Neutrophil (primary cell): ENCODE measurements around the gene ZNF768.
A peak's percentile ranks its signal among the peaks of the same experiment; 100 is the strongest.

ENCODE experiments used
- H3K27ac ChIP-seq: fragments of 200-600 bp; sonication (generic); 2 replicates; pipeline ENCODE4 v1.5.1; 2016; ENCODE audit warnings: mild to moderate bottlenecking, moderate library complexity
- H3K27me3 ChIP-seq: fragments of 200-600 bp; sonication (generic); 2 replicates; pipeline ENCODE4 v1.6.0; 2016; ENCODE audit warnings: mild to moderate bottlenecking
- H3K36me3 ChIP-seq: fragments of 200-600 bp; sonication (generic); 2 replicates; pipeline ENCODE4 v1.5.1; 2017
- H3K4me1 ChIP-seq, 2 experiments: fragments of 200-600 bp in 1 of 2; sonication (generic) in 1 of 2; 1 replicate in 1 of 2; 2 replicates in 1 of 2; pipeline versions ENCODE4 v1.5.1 to v1.6.1; 2013 to 2016; ENCODE audit warnings: low read depth in 1 of 2, low read length in 1 of 2, mild to moderate bottlenecking in 1 of 2, moderate library complexity in 1 of 2; ENCODE audit not compliant: control insufficient read depth in 1 of 2, insufficient read depth in 1 of 2
- H3K4me3 ChIP-seq, 2 experiments: fragments of 200-600 bp in 1 of 2; sonication (generic) in 1 of 2; 1 replicate in 1 of 2; 2 replicates in 1 of 2; pipeline ENCODE4 v1.5.1; 2013 to 2016; ENCODE audit warnings: low read depth in 1 of 2, low read length in 1 of 2, mild to moderate bottlenecking in 1 of 2, moderate library complexity in 1 of 2
- H3K9me3 ChIP-seq: fragments of 200-600 bp; sonication (generic); 2 replicates; pipeline ENCODE4 v1.5.1; 2016
- CTCF ChIP-seq: fragments of 200-600 bp; sonication (generic); IDR thresholded peaks from 2 replicates; pipeline ENCODE4 v1.5.1; 2016; ENCODE audit warnings: antibody characterized with exemption

Gene ZNF768

GRCh38 chr16:30521873-30522641 lies 4.3 kb downstream of the ZNF768 start:
- no peak for TF ChIP-seq CTCF
- H3K4me3 ChIP-seq = no peak overlapping the region
- peak overlapping the region; percentile 11 for H3K27ac ChIP-seq
- H3K27me3 ChIP-seq = no peaks in the 10 kb centered on the region
- no peaks in the 10 kb centered on the region for H3K9me3 ChIP-seq
- H3K36me3 ChIP-seq = peaks cover 65% of the 10 kb centered on the region
- peaks cover 6 to 9% of the 10 kb centered on the region in 2 experiments for H3K4me1 ChIP-seq

GRCh38 chr16:30521476-30521872 lies 4.9 kb downstream of the ZNF768 start:
- no peaks in the 10 kb centered on the region for H3K27me3 ChIP-seq
- TF ChIP-seq CTCF = no peak
- no peak overlapping the region for H3K4me3 ChIP-seq
- peaks cover 71% of the 10 kb centered on the region for H3K36me3 ChIP-seq
- H3K9me3 ChIP-seq = no peaks in the 10 kb centered on the region
- peak overlapping the region; percentile 11 for H3K27ac ChIP-seq
- H3K4me1 ChIP-seq = peaks cover 6 to 9% of the 10 kb centered on the region in 2 experiments

- Histone ChIP-seq H3K27ac (no peak overlapping the region), H3K27me3 (no peaks in the 10 kb centered on the region), H3K4me3 (no peak overlapping the region), H3K9me3 (no peaks in the 10 kb centered on the region), H3K4me1 (no peaks in the 10 kb centered on the region), H3K36me3 (peaks cover 88% of the 10 kb centered on the region)
- no peak for TF ChIP-seq CTCF
Measured at GRCh38 chr16:30519120-30520049, 7.0 kb downstream of the ZNF768 start.

- H3K4me3 ChIP-seq = no peak overlapping the region
- H3K36me3 ChIP-seq = peaks cover 96% of the 10 kb centered on the region
- TF ChIP-seq CTCF = no peak
- no peak overlapping the region for H3K27ac ChIP-seq
- H3K27me3 ChIP-seq = no peaks in the 10 kb centered on the region
- H3K4me1 ChIP-seq = no peaks in the 10 kb centered on the region
- H3K9me3 ChIP-seq = no peaks in the 10 kb centered on the region
Measured at GRCh38 chr16:30518552-30518951, 7.8 kb downstream of the ZNF768 start.

- no peak overlapping the region for H3K4me3 ChIP-seq
- no peaks in the 10 kb centered on the region for H3K27me3 ChIP-seq
- peaks cover 100% of the 10 kb centered on the region for H3K36me3 ChIP-seq
- no peaks in the 10 kb centered on the region for H3K9me3 ChIP-seq
- H3K4me1 ChIP-seq = no peaks in the 10 kb centered on the region
- H3K27ac ChIP-seq = no peak overlapping the region
- no peak for TF ChIP-seq CTCF
Measured at GRCh38 chr16:30515275-30515674, 11.1 kb downstream of the ZNF768 start.
